H9 (cell line): ENCODE results near the gene RPL26. TPM values are rescaled to one million over a fixed set of nuclear protein-coding genes. Genes with fewer than 3 reads are reported as not detected.

Experiments
- DNase-seq: peaks from one replicate; pipeline ENCODE4 v3.0.0-alpha.2; 2017
- H2AFZ ChIP-seq: one replicate; pipeline ENCODE4 v1.6.1; 2013; ENCODE audit warnings: mild to moderate bottlenecking, low read length, control low read depth, moderate library complexity
- H2AK5ac ChIP-seq: 2 replicates; pipeline ENCODE4 v1.6.1; 2013; ENCODE audit warnings: low read length, control low read depth, mixed read lengths; ENCODE audit not compliant: insufficient read length
- H2BK120ac ChIP-seq: one replicate; pipeline ENCODE4 v1.6.1; 2013; ENCODE audit warnings: low read depth, mild to moderate bottlenecking, low read length, control low read depth, inconsistent platforms; ENCODE audit not compliant: poor library complexity, severe bottlenecking
- H2BK12ac ChIP-seq: 2 replicates; pipeline ENCODE4 v1.6.1; 2013; ENCODE audit warnings: low read length, control low read depth, mixed read lengths, low read depth; ENCODE audit not compliant: insufficient read length
- H2BK15ac ChIP-seq: 2 replicates; pipeline ENCODE4 v1.6.1; 2013; ENCODE audit warnings: low read depth, low read length, control low read depth
- H2BK20ac ChIP-seq: one replicate; pipeline ENCODE4 v1.6.1; 2013; ENCODE audit warnings: low read depth, mild to moderate bottlenecking, low read length, control low read depth, inconsistent platforms; ENCODE audit not compliant: poor library complexity, severe bottlenecking
- H2BK5ac ChIP-seq: 2 replicates; pipeline ENCODE4 v1.6.1; 2013; ENCODE audit warnings: low read length, control low read depth, mixed read lengths; ENCODE audit not compliant: insufficient read length
- H3K14ac ChIP-seq: 2 replicates; pipeline ENCODE4 v1.6.1; 2013; ENCODE audit warnings: low read length, control low read depth; ENCODE audit not compliant: insufficient read depth
- H3K18ac ChIP-seq: 2 replicates; pipeline ENCODE4 v1.6.1; 2013; ENCODE audit warnings: low read depth, mild to moderate bottlenecking, mixed read lengths, low read length, control low read depth; ENCODE audit not compliant: insufficient read length
- H3K23ac ChIP-seq: 2 replicates; pipeline ENCODE4 v1.6.1; 2013; ENCODE audit warnings: low read length, control low read depth, mixed read lengths, low read depth; ENCODE audit not compliant: insufficient read length
- H3K23me2 ChIP-seq: 2 replicates; pipeline ENCODE4 v1.6.1; 2013; ENCODE audit warnings: low read depth, mild to moderate bottlenecking, mixed read lengths, low read length, control low read depth; ENCODE audit not compliant: insufficient read length, poor library complexity, severe bottlenecking
- H3K27ac ChIP-seq: 2 replicates; pipeline ENCODE4 v1.5.1; 2013; ENCODE audit warnings: low read length, control low read depth, mixed read lengths, low read depth; ENCODE audit not compliant: insufficient read length
- H3K27me3 ChIP-seq: 2 replicates; pipeline ENCODE4 v1.6.1; 2013; ENCODE audit warnings: low read length, control low read depth, inconsistent platforms; ENCODE audit not compliant: insufficient read depth
- H3K4ac ChIP-seq: 2 replicates; pipeline ENCODE4 v1.6.1; 2013; ENCODE audit warnings: low read depth, mild to moderate bottlenecking, control low read depth, inconsistent platforms, low read length, moderate library complexity
- H3K4me1 ChIP-seq: 2 replicates; pipeline ENCODE4 v1.6.1; 2013; ENCODE audit warnings: low read length, control low read depth, inconsistent platforms; ENCODE audit not compliant: insufficient read depth
- H3K4me2 ChIP-seq: 2 replicates; pipeline ENCODE4 v1.6.1; 2013; ENCODE audit warnings: low read length, control low read depth, mixed read lengths; ENCODE audit not compliant: insufficient read length, insufficient read depth
- H3K56ac ChIP-seq: 2 replicates; pipeline ENCODE4 v1.6.1; 2013; ENCODE audit warnings: low read depth, mild to moderate bottlenecking, mixed read lengths, low read length, control low read depth; ENCODE audit not compliant: insufficient read length
- H3K79me1 ChIP-seq: 2 replicates; pipeline ENCODE4 v1.6.1; 2013; ENCODE audit warnings: low read depth, mild to moderate bottlenecking, moderate library complexity, low read length, control low read depth, inconsistent platforms; ENCODE audit not compliant: insufficient read depth, poor library complexity, severe bottlenecking
- H3K79me2 ChIP-seq: 2 replicates; pipeline ENCODE4 v1.6.1; 2013; ENCODE audit warnings: low read length, control low read depth, inconsistent platforms; ENCODE audit not compliant: insufficient read depth
- H3K9ac ChIP-seq: 2 replicates; pipeline ENCODE4 v1.6.1; 2013; ENCODE audit warnings: low read length, control low read depth, mixed read lengths; ENCODE audit not compliant: insufficient read length; ENCODE audit errors: extremely low read depth
- H3K9me3 ChIP-seq: one replicate; pipeline ENCODE4 v1.6.1; 2013; ENCODE audit warnings: low read depth, low read length, inconsistent platforms; ENCODE audit not compliant: control insufficient read depth
- H3T11ph ChIP-seq: one replicate; pipeline ENCODE4 v1.6.1; 2013; ENCODE audit warnings: mild to moderate bottlenecking, low read length, control low read depth, inconsistent platforms
- H4K20me1 ChIP-seq: one replicate; pipeline ENCODE4 v1.6.1; 2013; ENCODE audit not compliant: control insufficient read depth, insufficient read length, insufficient read depth
- H4K5ac ChIP-seq: 2 replicates; pipeline ENCODE4 v1.6.1; 2013; ENCODE audit warnings: low read depth, mild to moderate bottlenecking, mixed read lengths, low read length, control low read depth; ENCODE audit not compliant: insufficient read length
- H4K8ac ChIP-seq: replicated peaks from 2 replicates; pipeline ENCODE4 v1.6.1; 2013; ENCODE audit warnings: low read length, control low read depth, mixed read lengths, low read depth; ENCODE audit not compliant: insufficient read length
- H4K91ac ChIP-seq: 2 replicates; pipeline ENCODE4 v1.6.1; 2013; ENCODE audit warnings: low read depth, mild to moderate bottlenecking, moderate library complexity, mixed read lengths, low read length, control low read depth; ENCODE audit not compliant: insufficient read length
- H3K27ac Mint-ChIP-seq, 3 experiments: 2 replicates in 2 of 3; 3 replicates in 1 of 3; pipeline ENCODE4 v1.8.0; 2020 to 2021; ENCODE audit warnings: mixed read lengths in 3 of 3, mild to moderate bottlenecking in 1 of 3, moderate library complexity in 1 of 3
- H3K27me3 Mint-ChIP-seq: 2 replicates; pipeline ENCODE4 v1.8.0; 2021; ENCODE audit warnings: low read depth, mild to moderate bottlenecking, moderate library complexity, mixed read lengths
- H3K36me3 Mint-ChIP-seq, 3 experiments: 2 replicates in 2 of 3; 3 replicates in 1 of 3; pipeline ENCODE4 v1.8.0; 2020 to 2021; ENCODE audit warnings: low read depth in 3 of 3, mixed read lengths in 3 of 3; ENCODE audit not compliant: insufficient read depth in 1 of 3
- H3K4me1 Mint-ChIP-seq, 2 experiments: 2 replicates each; pipeline ENCODE4 v1.8.0; 2020; ENCODE audit warnings: mixed read lengths in 2 of 2
- H3K4me3 Mint-ChIP-seq, 2 experiments: 2 replicates in 1 of 2; 3 replicates in 1 of 2; pipeline ENCODE4 v1.8.0; 2020 to 2021; ENCODE audit warnings: mild to moderate bottlenecking in 2 of 2, mixed read lengths in 2 of 2, moderate library complexity in 1 of 2
- H3K9me3 Mint-ChIP-seq, 2 experiments: 2 replicates in 1 of 2; 3 replicates in 1 of 2; pipeline ENCODE4 v1.8.0; 2020; ENCODE audit warnings: mild to moderate bottlenecking in 2 of 2, mixed read lengths in 2 of 2, moderate library complexity in 1 of 2
- CTCF ChIP-seq: fragments of 200-600 bp; sonication (generic); conservative IDR thresholded peaks from 3 replicates; pipeline ENCODE4 v1.8.0; 2021; ENCODE audit warnings: antibody characterized with exemption, mild to moderate bottlenecking
- WGBS: extraction: QIAGEN DNeasy Blood & Tissue Kit; methylation state at CpG from one replicate; pipeline ENCODE4 v1.1.7; 2013; ENCODE audit warnings: missing lambda C conversion rate, low lambda C conversion rate, mixed read lengths; ENCODE audit not compliant: insufficient read length; ENCODE audit errors: extremely low coverage; 5-methylcytosine and 5-hydroxymethylcytosine counted together
- total RNA-seq: library from RNA; stranded (reverse); gene quantifications from 2 replicates; pipeline ENCODE4 v1.2.1, GENCODE V29; 2021

The RPL26 gene
- total RNA-seq, 1 experiment from 2014 or later = 2,434 TPM

- Mint-ChIP-seq H3K4me3 (no peak overlapping the region), H3K36me3 (peaks cover 0 to 6% (median 0%) of the 10 kb centered on the region in 3 experiments; a peak in 2 of 7 replicates), H3K27me3 (no peaks in the 10 kb centered on the region), H3K27ac (no peak overlapping the region), H3K9me3 (peaks cover 0 to 3% of the 10 kb centered on the region in 2 experiments; a peak in 1 of 5 replicates), H3K4me1 (peaks cover 21 to 24% of the 10 kb centered on the region in 2 experiments)
- no peak overlapping the region for H3K27ac ChIP-seq
- H4K5ac ChIP-seq = no peak overlapping the region
- no peak overlapping the region for H4K91ac ChIP-seq
- H3K18ac ChIP-seq = no peak overlapping the region
- no peak overlapping the region for H2AK5ac ChIP-seq
- H3K56ac ChIP-seq = no peak overlapping the region
- no peak overlapping the region for H3K9ac ChIP-seq
- no peak overlapping the region for H3T11ph ChIP-seq
- no peaks in the 10 kb centered on the region for H4K20me1 ChIP-seq
- H3K27me3 ChIP-seq = no peaks in the 10 kb centered on the region
- no peak overlapping the region for H3K14ac ChIP-seq
- no peak overlapping the region for H2BK12ac ChIP-seq
- no peak overlapping the region for H2BK15ac ChIP-seq
- no peak for TF ChIP-seq CTCF
- no peak overlapping the region for H3K4me2 ChIP-seq
- no peak for DNase-seq
- H3K9me3 ChIP-seq = no peaks in the 10 kb centered on the region
- no CpG with 5 or more reads among the region's 3 CpGs for WGBS
- H3K79me2 ChIP-seq = no peaks in the 10 kb centered on the region
- H3K23me2 ChIP-seq = no peaks in the 10 kb centered on the region
- H3K4ac ChIP-seq = no peak overlapping the region
- no peaks in the 10 kb centered on the region for H3K79me1 ChIP-seq
- H4K8ac ChIP-seq = no peak overlapping the region
- no peak overlapping the region for H2BK120ac ChIP-seq
- peaks cover 16% of the 10 kb centered on the region; the same call in 1 of the 2 replicates for H3K4me1 ChIP-seq
- no peak overlapping the region for H2BK5ac ChIP-seq
- no peak overlapping the region for H2BK20ac ChIP-seq
- no peak overlapping the region for H2AFZ ChIP-seq
- H3K23ac ChIP-seq = no peak overlapping the region
Observed at GRCh38 chr17:8360751-8361150, 22.2 kb downstream of the RPL26 start.
